H9 (cell line): Measurements from ENCODE around the gene ZMAT2. TPM values are rescaled to one million over a fixed set of nuclear protein-coding genes. Genes with fewer than 3 reads are reported as not detected.

Source experiments
- DNase-seq: peaks from one replicate; pipeline ENCODE4 v3.0.0-alpha.2; 2017
- H2AFZ ChIP-seq: one replicate; pipeline ENCODE4 v1.6.1; 2013; ENCODE audit warnings: mild to moderate bottlenecking, low read length, control low read depth, moderate library complexity
- H2AK5ac ChIP-seq: 2 replicates; pipeline ENCODE4 v1.6.1; 2013; ENCODE audit warnings: low read length, control low read depth, mixed read lengths; ENCODE audit not compliant: insufficient read length
- H2BK120ac ChIP-seq: one replicate; pipeline ENCODE4 v1.6.1; 2013; ENCODE audit warnings: low read depth, mild to moderate bottlenecking, low read length, control low read depth, inconsistent platforms; ENCODE audit not compliant: poor library complexity, severe bottlenecking
- H2BK12ac ChIP-seq: 2 replicates; pipeline ENCODE4 v1.6.1; 2013; ENCODE audit warnings: low read length, control low read depth, mixed read lengths, low read depth; ENCODE audit not compliant: insufficient read length
- H2BK15ac ChIP-seq: 2 replicates; pipeline ENCODE4 v1.6.1; 2013; ENCODE audit warnings: low read depth, low read length, control low read depth
- H2BK20ac ChIP-seq: one replicate; pipeline ENCODE4 v1.6.1; 2013; ENCODE audit warnings: low read depth, mild to moderate bottlenecking, low read length, control low read depth, inconsistent platforms; ENCODE audit not compliant: poor library complexity, severe bottlenecking
- H2BK5ac ChIP-seq: 2 replicates; pipeline ENCODE4 v1.6.1; 2013; ENCODE audit warnings: low read length, control low read depth, mixed read lengths; ENCODE audit not compliant: insufficient read length
- H3K14ac ChIP-seq: 2 replicates; pipeline ENCODE4 v1.6.1; 2013; ENCODE audit warnings: low read length, control low read depth; ENCODE audit not compliant: insufficient read depth
- H3K18ac ChIP-seq: 2 replicates; pipeline ENCODE4 v1.6.1; 2013; ENCODE audit warnings: low read depth, mild to moderate bottlenecking, mixed read lengths, low read length, control low read depth; ENCODE audit not compliant: insufficient read length
- H3K23ac ChIP-seq: 2 replicates; pipeline ENCODE4 v1.6.1; 2013; ENCODE audit warnings: low read length, control low read depth, mixed read lengths, low read depth; ENCODE audit not compliant: insufficient read length
- H3K23me2 ChIP-seq: 2 replicates; pipeline ENCODE4 v1.6.1; 2013; ENCODE audit warnings: low read depth, mild to moderate bottlenecking, mixed read lengths, low read length, control low read depth; ENCODE audit not compliant: insufficient read length, poor library complexity, severe bottlenecking
- H3K27ac ChIP-seq: 2 replicates; pipeline ENCODE4 v1.5.1; 2013; ENCODE audit warnings: low read length, control low read depth, mixed read lengths, low read depth; ENCODE audit not compliant: insufficient read length
- H3K27me3 ChIP-seq: 2 replicates; pipeline ENCODE4 v1.6.1; 2013; ENCODE audit warnings: low read length, control low read depth, inconsistent platforms; ENCODE audit not compliant: insufficient read depth
- H3K4ac ChIP-seq: 2 replicates; pipeline ENCODE4 v1.6.1; 2013; ENCODE audit warnings: low read depth, mild to moderate bottlenecking, control low read depth, inconsistent platforms, low read length, moderate library complexity
- H3K4me1 ChIP-seq: 2 replicates; pipeline ENCODE4 v1.6.1; 2013; ENCODE audit warnings: low read length, control low read depth, inconsistent platforms; ENCODE audit not compliant: insufficient read depth
- H3K4me2 ChIP-seq: 2 replicates; pipeline ENCODE4 v1.6.1; 2013; ENCODE audit warnings: low read length, control low read depth, mixed read lengths; ENCODE audit not compliant: insufficient read length, insufficient read depth
- H3K56ac ChIP-seq: 2 replicates; pipeline ENCODE4 v1.6.1; 2013; ENCODE audit warnings: low read depth, mild to moderate bottlenecking, mixed read lengths, low read length, control low read depth; ENCODE audit not compliant: insufficient read length
- H3K79me1 ChIP-seq: 2 replicates; pipeline ENCODE4 v1.6.1; 2013; ENCODE audit warnings: low read depth, mild to moderate bottlenecking, moderate library complexity, low read length, control low read depth, inconsistent platforms; ENCODE audit not compliant: insufficient read depth, poor library complexity, severe bottlenecking
- H3K79me2 ChIP-seq: 2 replicates; pipeline ENCODE4 v1.6.1; 2013; ENCODE audit warnings: low read length, control low read depth, inconsistent platforms; ENCODE audit not compliant: insufficient read depth
- H3K9ac ChIP-seq: 2 replicates; pipeline ENCODE4 v1.6.1; 2013; ENCODE audit warnings: low read length, control low read depth, mixed read lengths; ENCODE audit not compliant: insufficient read length; ENCODE audit errors: extremely low read depth
- H3K9me3 ChIP-seq: one replicate; pipeline ENCODE4 v1.6.1; 2013; ENCODE audit warnings: low read depth, low read length, inconsistent platforms; ENCODE audit not compliant: control insufficient read depth
- H3T11ph ChIP-seq: one replicate; pipeline ENCODE4 v1.6.1; 2013; ENCODE audit warnings: mild to moderate bottlenecking, low read length, control low read depth, inconsistent platforms
- H4K20me1 ChIP-seq: one replicate; pipeline ENCODE4 v1.6.1; 2013; ENCODE audit not compliant: control insufficient read depth, insufficient read length, insufficient read depth
- H4K5ac ChIP-seq: 2 replicates; pipeline ENCODE4 v1.6.1; 2013; ENCODE audit warnings: low read depth, mild to moderate bottlenecking, mixed read lengths, low read length, control low read depth; ENCODE audit not compliant: insufficient read length
- H4K8ac ChIP-seq: replicated peaks from 2 replicates; pipeline ENCODE4 v1.6.1; 2013; ENCODE audit warnings: low read length, control low read depth, mixed read lengths, low read depth; ENCODE audit not compliant: insufficient read length
- H4K91ac ChIP-seq: 2 replicates; pipeline ENCODE4 v1.6.1; 2013; ENCODE audit warnings: low read depth, mild to moderate bottlenecking, moderate library complexity, mixed read lengths, low read length, control low read depth; ENCODE audit not compliant: insufficient read length
- H3K27ac Mint-ChIP-seq, 3 experiments: 2 replicates in 2 of 3; 3 replicates in 1 of 3; pipeline ENCODE4 v1.8.0; 2020 to 2021; ENCODE audit warnings: mixed read lengths in 3 of 3, mild to moderate bottlenecking in 1 of 3, moderate library complexity in 1 of 3
- H3K27me3 Mint-ChIP-seq: 2 replicates; pipeline ENCODE4 v1.8.0; 2021; ENCODE audit warnings: low read depth, mild to moderate bottlenecking, moderate library complexity, mixed read lengths
- H3K36me3 Mint-ChIP-seq, 3 experiments: 2 replicates in 2 of 3; 3 replicates in 1 of 3; pipeline ENCODE4 v1.8.0; 2020 to 2021; ENCODE audit warnings: low read depth in 3 of 3, mixed read lengths in 3 of 3; ENCODE audit not compliant: insufficient read depth in 1 of 3
- H3K4me1 Mint-ChIP-seq, 2 experiments: 2 replicates each; pipeline ENCODE4 v1.8.0; 2020; ENCODE audit warnings: mixed read lengths in 2 of 2
- H3K4me3 Mint-ChIP-seq, 2 experiments: 2 replicates in 1 of 2; 3 replicates in 1 of 2; pipeline ENCODE4 v1.8.0; 2020 to 2021; ENCODE audit warnings: mild to moderate bottlenecking in 2 of 2, mixed read lengths in 2 of 2, moderate library complexity in 1 of 2
- H3K9me3 Mint-ChIP-seq, 2 experiments: 2 replicates in 1 of 2; 3 replicates in 1 of 2; pipeline ENCODE4 v1.8.0; 2020; ENCODE audit warnings: mild to moderate bottlenecking in 2 of 2, mixed read lengths in 2 of 2, moderate library complexity in 1 of 2
- WGBS: extraction: QIAGEN DNeasy Blood & Tissue Kit; methylation state at CpG from one replicate; pipeline ENCODE4 v1.1.7; 2013; ENCODE audit warnings: missing lambda C conversion rate, low lambda C conversion rate, mixed read lengths; ENCODE audit not compliant: insufficient read length; ENCODE audit errors: extremely low coverage; 5-methylcytosine and 5-hydroxymethylcytosine counted together
- total RNA-seq: library from RNA; stranded (reverse); gene quantifications from 2 replicates; pipeline ENCODE4 v1.2.1, GENCODE V29; 2021
- TF ChIP-seq, protein P1 (sequence below): fragments of 200-600 bp; sonication (generic); conservative IDR thresholded peaks from 3 replicates; pipeline ENCODE4 v1.8.0; 2021; ENCODE audit warnings: antibody characterized with exemption, mild to moderate bottlenecking

Gene ZMAT2
- total RNA-seq, 1 experiment from 2014 or later, result 61.8 TPM

DNA sequence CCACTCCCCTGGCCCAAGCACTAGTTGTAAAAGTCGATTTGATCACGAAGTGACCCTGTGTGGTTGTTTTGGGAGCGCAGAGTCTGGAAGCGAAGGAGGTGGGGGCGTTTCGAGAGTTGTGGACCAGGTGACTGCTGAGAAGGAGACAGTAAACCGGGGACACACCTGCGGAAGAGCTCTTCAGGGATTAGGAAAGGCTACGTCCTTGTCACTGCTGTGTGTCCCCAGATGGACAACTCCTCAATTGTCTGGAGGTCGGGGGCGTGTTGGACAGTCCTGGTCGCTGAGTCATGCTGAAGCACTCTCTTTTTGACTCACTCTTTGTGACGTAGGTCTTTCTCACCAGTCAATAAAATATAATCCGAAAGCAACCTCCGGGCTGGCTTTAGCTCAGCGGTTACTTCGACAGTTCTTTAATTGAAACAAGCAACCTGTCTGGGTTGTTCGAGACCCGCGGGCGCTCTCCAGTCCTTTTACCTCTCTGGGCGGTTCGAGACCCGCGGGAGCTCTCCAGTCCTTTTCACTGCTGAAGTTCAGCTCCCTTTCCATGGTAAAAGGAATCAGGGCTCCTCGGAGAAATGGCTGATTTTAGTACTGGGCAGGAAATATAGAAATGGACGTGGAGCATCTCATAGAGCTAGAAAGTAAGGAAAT lies 10.8 kb downstream of the ZMAT2 start:
- Histone ChIP-seq H3K4me1 (no peaks in the 10 kb centered on the region), H2AFZ (no peak overlapping the region), H3K9me3 (no peaks in the 10 kb centered on the region), H2BK5ac (no peak overlapping the region), H3K56ac (no peak overlapping the region), H3K18ac (no peak overlapping the region), H2BK12ac (no peak overlapping the region), H3K27me3 (no peaks in the 10 kb centered on the region), H4K8ac (no peak overlapping the region), H3T11ph (no peak overlapping the region), H4K5ac (no peak overlapping the region), H3K23ac (no peak overlapping the region), H3K79me1 (no peaks in the 10 kb centered on the region), H2BK120ac (no peak overlapping the region), H4K91ac (no peak overlapping the region), H2BK15ac (no peak overlapping the region), H3K23me2 (peaks cover 2% of the 10 kb centered on the region), H2BK20ac (no peak overlapping the region), H3K4me2 (peak overlapping the region; percentile 46), H3K4ac (no peak overlapping the region), H3K79me2 (no peaks in the 10 kb centered on the region), H2AK5ac (no peak overlapping the region), H3K9ac (peak overlapping the region; percentile 21), H3K27ac (no peak overlapping the region), H4K20me1 (no peaks in the 10 kb centered on the region), H3K14ac (no peak overlapping the region)
- Mint-ChIP-seq H3K9me3 (no peaks in the 10 kb centered on the region; a peak in 1 of 5 replicates), H3K27me3 (peaks cover 6% of the 10 kb centered on the region), H3K4me1 (peaks cover 6 to 12% of the 10 kb centered on the region in 2 experiments), H3K27ac (peak overlapping the region; percentile 32 to 70 (median 67); a peak in 5 of 7 replicates), H3K36me3 (peaks cover 7 to 11% (median 7%) of the 10 kb centered on the region in 3 experiments; a peak in 6 of 7 replicates), H3K4me3 (peak overlapping the region; percentile 79 to 87)
- DNase-seq, result peak; percentile 87
- TF ChIP-seq, protein P1, sequence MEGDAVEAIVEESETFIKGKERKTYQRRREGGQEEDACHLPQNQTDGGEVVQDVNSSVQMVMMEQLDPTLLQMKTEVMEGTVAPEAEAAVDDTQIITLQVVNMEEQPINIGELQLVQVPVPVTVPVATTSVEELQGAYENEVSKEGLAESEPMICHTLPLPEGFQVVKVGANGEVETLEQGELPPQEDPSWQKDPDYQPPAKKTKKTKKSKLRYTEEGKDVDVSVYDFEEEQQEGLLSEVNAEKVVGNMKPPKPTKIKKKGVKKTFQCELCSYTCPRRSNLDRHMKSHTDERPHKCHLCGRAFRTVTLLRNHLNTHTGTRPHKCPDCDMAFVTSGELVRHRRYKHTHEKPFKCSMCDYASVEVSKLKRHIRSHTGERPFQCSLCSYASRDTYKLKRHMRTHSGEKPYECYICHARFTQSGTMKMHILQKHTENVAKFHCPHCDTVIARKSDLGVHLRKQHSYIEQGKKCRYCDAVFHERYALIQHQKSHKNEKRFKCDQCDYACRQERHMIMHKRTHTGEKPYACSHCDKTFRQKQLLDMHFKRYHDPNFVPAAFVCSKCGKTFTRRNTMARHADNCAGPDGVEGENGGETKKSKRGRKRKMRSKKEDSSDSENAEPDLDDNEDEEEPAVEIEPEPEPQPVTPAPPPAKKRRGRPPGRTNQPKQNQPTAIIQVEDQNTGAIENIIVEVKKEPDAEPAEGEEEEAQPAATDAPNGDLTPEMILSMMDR, result no peak
- no CpG with 5 or more reads among the region's 27 CpGs for WGBS
